Measurements from ENCODE around the gene LCTL.

LCTL gene

DNA sequence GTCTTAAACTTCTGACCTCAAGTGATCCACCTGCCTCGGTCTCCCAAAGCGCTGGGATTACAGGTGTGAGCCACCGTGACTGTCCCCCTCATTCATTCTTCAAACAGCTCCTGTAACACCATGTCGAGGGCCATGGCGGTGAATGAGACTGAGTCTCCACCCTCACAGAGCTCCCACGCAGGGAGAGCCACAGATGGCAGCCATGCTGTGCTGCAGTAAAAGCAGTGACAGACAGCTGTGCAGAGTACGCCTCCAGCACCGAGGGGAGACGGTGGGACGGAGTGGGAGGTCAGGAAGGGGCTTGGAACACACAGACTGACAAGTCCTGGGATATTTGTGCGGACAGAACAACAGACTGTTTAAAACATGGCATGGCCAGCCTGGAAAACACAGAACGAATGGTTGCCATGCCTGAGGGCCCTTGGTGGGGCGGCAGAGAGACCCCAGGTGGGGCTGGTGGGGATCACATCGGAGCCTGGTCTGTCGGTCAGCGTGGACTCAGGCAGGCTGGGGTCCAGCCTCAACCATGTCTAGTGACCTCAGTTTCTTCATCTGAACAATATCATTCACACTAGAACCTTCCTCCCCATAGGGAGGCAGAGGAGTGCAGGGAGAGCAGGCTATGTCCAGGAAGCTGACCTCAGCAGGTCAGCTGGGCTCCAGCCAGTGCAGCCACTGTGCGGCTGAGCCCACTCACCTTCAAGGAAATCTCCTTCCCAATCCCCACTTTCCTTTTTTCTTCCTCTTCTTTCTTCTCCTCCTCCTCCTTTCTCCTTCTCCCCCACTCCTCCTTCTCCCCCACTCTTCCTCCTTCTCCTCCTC is 20.6 kb upstream of the LCTL start:
- Histone ChIP-seq H3K36me3 (no peaks in the 10 kb centered on the region), H3K27me3 (no peaks in the 10 kb centered on the region), H3K4me3 (no peak overlapping the region), H3K4me2 (no peak overlapping the region; a peak in 1 of 22 replicates), H3K27ac (no peak overlapping the region), H3K9ac (no peak overlapping the region), H4K20me1 (no peaks in the 10 kb centered on the region), H3K9me3 (replicated peaks in 1 of 11) (no peaks in the 10 kb centered on the region), H3K4me1 (peaks cover 0 to 6% (median 0%) of the 10 kb centered on the region in 10 experiments; a peak in 2 of 20 replicates)
- TF ChIP-seq Cebpa-rat (IDR thresholded peaks at IDR 0.05), result no peak

- Histone ChIP-seq H3K4me3 (no peak overlapping the region), H4K20me1 (no peaks in the 10 kb centered on the region), H3K36me3 (no peaks in the 10 kb centered on the region), H3K9me3 (replicated peaks in 1 of 11) (no peaks in the 10 kb centered on the region), H3K9ac (no peak overlapping the region), H3K27ac (no peak overlapping the region), H3K4me2 (no peak overlapping the region), H3K27me3 (no peaks in the 10 kb centered on the region), H3K4me1 (peaks cover 0 to 21% (median 10%) of the 10 kb centered on the region in 10 experiments; a peak in 13 of 20 replicates)
- TF ChIP-seq Cebpa-rat (IDR thresholded peaks at IDR 0.05), result no peak
Observed at GRCh38 chr15:66581972-66582537, 16.3 kb upstream of the LCTL start.

GRCh38 chr15:66580643-66581042 is 14.8 kb upstream of the LCTL start:
- Histone ChIP-seq H3K4me1 (peaks cover 0 to 21% (median 9%) of the 10 kb centered on the region in 10 experiments; a peak in 11 of 20 replicates), H3K4me2 (peak overlapping the region in 10 of 11 experiments; percentile 0 to 59 (median 24); a peak in 14 of 22 replicates), H3K4me3 (no peak overlapping the region), H3K36me3 (no peaks in the 10 kb centered on the region), H3K27ac (0 out of 22 replicates have a peak overlapping the region, but pooled peaks of 1 of the 11 experiments have one; percentile 13), H3K9me3 (replicated peaks in 1 of 11) (no peaks in the 10 kb centered on the region), H3K9ac (no peak overlapping the region; a peak in 1 of 22 replicates), H4K20me1 (no peaks in the 10 kb centered on the region), H3K27me3 (no peaks in the 10 kb centered on the region)
- no peak for TF ChIP-seq Cebpa-rat (IDR thresholded peaks at IDR 0.05)

GRCh38 chr15:66578286-66578875 is 12.6 kb upstream of the LCTL start:
- TF ChIP-seq Cebpa-rat (IDR thresholded peaks at IDR 0.05), result no peak
- Histone ChIP-seq H3K9me3 (replicated peaks in 1 of 11) (no peaks in the 10 kb centered on the region), H3K27me3 (no peaks in the 10 kb centered on the region), H3K4me3 (no peak overlapping the region), H3K36me3 (no peaks in the 10 kb centered on the region), H4K20me1 (no peaks in the 10 kb centered on the region), H3K9ac (no peak overlapping the region), H3K4me1 (peaks cover 0 to 33% (median 9%) of the 10 kb centered on the region in 10 experiments; a peak in 11 of 20 replicates), H3K4me2 (peak overlapping the region in 3 of 11 experiments; percentile 9 to 30 (median 22); a peak in 3 of 22 replicates), H3K27ac (no peak overlapping the region)

- H3K4me1 ChIP-seq, result peaks cover 0 to 27% (median 0%) of the 10 kb centered on the region in 10 experiments; a peak in 5 of 20 replicates
- H3K27ac ChIP-seq, result no peak overlapping the region
- H3K9ac ChIP-seq, result no peak overlapping the region
- TF ChIP-seq Cebpa-rat (IDR thresholded peaks at IDR 0.05), result no peak
- no peaks in the 10 kb centered on the region for H4K20me1 ChIP-seq
- peaks cover 0 to 6% (median 0%) of the 10 kb centered on the region in 11 experiments; a peak in 2 of 22 replicates for H3K9me3 ChIP-seq (replicated peaks in 1 of 11)
- no peaks in the 10 kb centered on the region for H3K27me3 ChIP-seq
- H3K4me3 ChIP-seq, result no peak overlapping the region
- peak overlapping the region in 2 of 11 experiments; percentile 48 to 60; a peak in 3 of 22 replicates for H3K4me2 ChIP-seq
- H3K36me3 ChIP-seq, result no peaks in the 10 kb centered on the region
Observed at GRCh38 chr15:66574596-66574950, 8.8 kb upstream of the LCTL start.

GRCh38 chr15:66573719-66574595 is 8.2 kb upstream of the LCTL start:
- H3K4me2 ChIP-seq, result peak overlapping the region in 2 of 11 experiments; percentile 48 to 60; a peak in 5 of 22 replicates
- H3K27me3 ChIP-seq, result no peaks in the 10 kb centered on the region
- no peak overlapping the region for H3K4me3 ChIP-seq
- no peaks in the 10 kb centered on the region for H3K36me3 ChIP-seq
- H3K9me3 ChIP-seq (replicated peaks in 1 of 11), result peaks cover 0 to 6% (median 0%) of the 10 kb centered on the region in 11 experiments; a peak in 2 of 22 replicates
- H4K20me1 ChIP-seq, result no peaks in the 10 kb centered on the region
- TF ChIP-seq Cebpa-rat (IDR thresholded peaks at IDR 0.05), result no peak
- H3K9ac ChIP-seq, result no peak overlapping the region
- H3K27ac ChIP-seq, result no peak overlapping the region
- peaks cover 0 to 27% (median 0%) of the 10 kb centered on the region in 10 experiments; a peak in 5 of 20 replicates for H3K4me1 ChIP-seq

GRCh38 chr15:66573348-66573718 is 7.5 kb upstream of the LCTL start:
- H4K20me1 ChIP-seq, result no peaks in the 10 kb centered on the region
- no peaks in the 10 kb centered on the region for H3K27me3 ChIP-seq
- H3K4me2 ChIP-seq, result peak overlapping the region in 2 of 11 experiments; percentile 48 to 60; a peak in 5 of 22 replicates
- H3K36me3 ChIP-seq, result no peaks in the 10 kb centered on the region
- no peak overlapping the region for H3K27ac ChIP-seq
- no peak for TF ChIP-seq Cebpa-rat (IDR thresholded peaks at IDR 0.05)
- H3K4me3 ChIP-seq, result no peak overlapping the region
- peaks cover 0 to 6% (median 0%) of the 10 kb centered on the region in 11 experiments; a peak in 2 of 22 replicates for H3K9me3 ChIP-seq (replicated peaks in 1 of 11)
- H3K9ac ChIP-seq, result no peak overlapping the region
- H3K4me1 ChIP-seq, result peaks cover 0 to 23% (median 0%) of the 10 kb centered on the region in 10 experiments; a peak in 5 of 20 replicates

- Histone ChIP-seq H3K9me3 (replicated peaks in 1 of 11) (peaks cover 0 to 6% (median 0%) of the 10 kb centered on the region in 11 experiments; a peak in 2 of 22 replicates), H3K27me3 (no peaks in the 10 kb centered on the region), H3K4me1 (peaks cover 0 to 18% (median 2%) of the 10 kb centered on the region in 10 experiments; a peak in 11 of 20 replicates), H3K9ac (no peak overlapping the region), H3K27ac (no peak overlapping the region), H3K4me2 (no peak overlapping the region), H3K4me3 (no peak overlapping the region), H3K36me3 (no peaks in the 10 kb centered on the region), H4K20me1 (no peaks in the 10 kb centered on the region)
- TF ChIP-seq Cebpa-rat (IDR thresholded peaks at IDR 0.05), result no peak
Observed at GRCh38 chr15:66572146-66572545, 6.3 kb upstream of the LCTL start.

Data from BLaER1 treated with 17β-estradiol and CSF1 and Interleukin-3, amounts not matched to agents 10 nM and 100 nM (cell line).